OCI-LY1 (cell line): ENCODE results near the gene PHRF1.
"Not testable (repeated sequence)": the region's sequence is repeated elsewhere in the genome, so short reads cannot be mapped to it uniquely, and the experiment has no call there.

ENCODE experiments used
- H2AFZ ChIP-seq: fragments of 200-600 bp; sonication (generic), shearing (Covaris generic); 2 replicates; pipeline ENCODE4 v1.6.0; 2014; ENCODE audit warnings: antibody characterized with exemption, mild to moderate bottlenecking, low read length
- H3F3A ChIP-seq: fragments of 200-600 bp; sonication (generic), shearing (Covaris generic); 2 replicates; pipeline ENCODE4 v1.6.0; 2014; ENCODE audit warnings: mild to moderate bottlenecking, antibody characterized with exemption, low read length, moderate library complexity; ENCODE audit not compliant: insufficient read depth
- H3K27ac ChIP-seq: fragments of 200-600 bp; sonication (generic); 2 replicates; pipeline ENCODE4 v1.5.1; 2014; ENCODE audit warnings: low read length, mixed run types, mild to moderate bottlenecking, low read depth; ENCODE audit not compliant: poor library complexity, severe bottlenecking
- H3K27me3 ChIP-seq: fragments of 200-600 bp; sonication (generic); 2 replicates; pipeline ENCODE4 v1.6.0; 2014; ENCODE audit warnings: antibody characterized with exemption, mild to moderate bottlenecking, low read length, moderate library complexity; ENCODE audit not compliant: insufficient read depth
- H3K36me3 ChIP-seq: fragments of 200-600 bp; sonication (generic); 2 replicates; pipeline ENCODE4 v1.6.1; 2014; ENCODE audit warnings: mild to moderate bottlenecking, antibody characterized with exemption, low read length, moderate library complexity, mixed read lengths; ENCODE audit not compliant: insufficient read depth
- H3K4me1 ChIP-seq: fragments of 200-600 bp; sonication (generic); 2 replicates; pipeline ENCODE4 v1.5.1; 2014; ENCODE audit warnings: mild to moderate bottlenecking, low read length, moderate library complexity; ENCODE audit not compliant: insufficient read depth, severe bottlenecking
- H3K4me2 ChIP-seq: fragments of 200-600 bp; sonication (generic), shearing (Covaris generic); 2 replicates; pipeline ENCODE4 v1.6.1; 2014; ENCODE audit warnings: low read length
- H3K4me3 ChIP-seq: fragments of 200-600 bp; sonication (generic); 2 replicates; pipeline ENCODE4 v1.5.1; 2014; ENCODE audit warnings: low read length, low read depth, mild to moderate bottlenecking, mixed read lengths; ENCODE audit not compliant: poor library complexity, severe bottlenecking
- H3K79me2 ChIP-seq: fragments of 200-600 bp; shearing (Covaris generic); 2 replicates; pipeline ENCODE4 v1.6.1; 2016; ENCODE audit warnings: mixed run types, low read length, mixed read lengths; ENCODE audit not compliant: insufficient read depth
- H3K9ac ChIP-seq: fragments of 200-600 bp; sonication (generic), shearing (Covaris generic); 2 replicates; pipeline ENCODE4 v1.6.1; 2014; ENCODE audit warnings: mild to moderate bottlenecking, low read length, mixed read lengths
- H3K9me2 ChIP-seq: fragments of 200-600 bp; sonication (generic), shearing (Covaris generic); 2 replicates; pipeline ENCODE4 v1.6.1; 2014; ENCODE audit warnings: low read depth, mild to moderate bottlenecking, low read length, mixed read lengths
- H3K9me3 ChIP-seq: fragments of 200-600 bp; shearing (Covaris generic); 2 replicates; pipeline ENCODE4 v1.6.1; 2014; ENCODE audit warnings: low read length, mixed read lengths
- H4K20me1 ChIP-seq: fragments of 200-600 bp; sonication (generic), shearing (Covaris generic); 2 replicates; pipeline ENCODE4 v1.6.0; 2016; ENCODE audit warnings: mild to moderate bottlenecking, low read length; ENCODE audit not compliant: insufficient read depth
- EZH2 ChIP-seq: fragments of 200-600 bp; sonication (generic), shearing (Covaris generic); IDR thresholded peaks from 2 replicates; pipeline ENCODE4 v1.8.0; 2017; ENCODE audit warnings: borderline replicate concordance, mixed run types, mild to moderate bottlenecking, antibody characterized with exemption, low read length, moderate library complexity, mixed read lengths
- TF ChIP-seq, protein P1 (sequence below): fragments of 200-600 bp; sonication (generic), shearing (Covaris generic); IDR thresholded peaks from 2 replicates; pipeline ENCODE4 v1.5.1; 2017; ENCODE audit warnings: mild to moderate bottlenecking, antibody characterized with exemption, low read length, moderate library complexity, mixed read lengths

The PHRF1 gene

DNA sequence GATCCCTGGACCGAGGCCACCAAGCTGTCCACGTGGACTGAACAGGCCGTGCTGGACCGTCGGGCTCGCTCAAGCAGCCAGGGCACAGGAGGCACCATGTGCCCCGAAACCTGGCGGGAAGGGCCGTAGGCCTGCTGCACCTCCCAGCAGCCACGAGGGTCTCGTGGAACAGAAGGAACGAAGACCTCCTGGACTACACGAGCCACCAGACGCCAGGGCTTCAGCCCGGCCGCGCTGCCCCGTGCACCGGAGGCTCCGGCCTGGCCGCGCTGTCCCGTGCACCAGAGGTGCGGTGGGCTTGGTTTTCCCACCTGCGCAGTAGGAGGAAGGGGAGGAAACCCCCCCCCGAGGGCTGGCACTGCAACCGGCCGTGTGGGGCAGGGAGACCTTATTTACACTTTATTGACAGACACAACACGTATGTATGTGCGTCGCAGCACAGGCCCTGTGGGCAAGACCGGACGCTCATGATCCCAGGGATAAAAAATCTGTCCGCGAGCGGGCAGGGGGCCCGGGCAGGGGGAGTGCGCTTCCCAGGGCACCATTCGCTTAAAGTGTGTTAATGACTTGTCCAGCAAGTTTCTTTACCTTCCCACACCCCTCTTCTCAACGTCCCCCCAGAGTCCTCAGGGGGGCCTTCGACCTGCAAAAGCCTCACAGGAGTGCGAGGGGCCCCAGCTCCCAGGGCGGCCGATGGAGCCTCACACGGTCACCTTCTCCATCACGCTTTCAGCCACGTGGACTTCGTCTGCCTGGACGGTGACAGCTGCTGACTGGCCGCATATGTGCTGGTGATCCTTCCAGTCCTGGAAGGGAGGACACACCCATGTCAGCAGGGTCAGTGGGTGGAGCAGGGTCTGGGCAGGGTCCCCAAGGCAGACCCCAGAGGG is 67.8 kb downstream of the PHRF1 start:
- Histone ChIP-seq H3K27me3 (no peaks in the 10 kb centered on the region), H3K27ac (no peak overlapping the region), H3K4me2 (no peak overlapping the region), H3F3A (no peaks in the 10 kb centered on the region), H3K4me3 (no peak overlapping the region), H3K9me3 (no peaks in the 10 kb centered on the region), H3K4me1 (peaks cover 18% of the 10 kb centered on the region), H3K9me2 (no peaks in the 10 kb centered on the region), H4K20me1 (no peaks in the 10 kb centered on the region), H3K9ac (no peak overlapping the region), H3K79me2 (no peaks in the 10 kb centered on the region), H3K36me3 (peaks cover 5% of the 10 kb centered on the region; the same call in 1 of the 2 replicates), H2AFZ (no peak overlapping the region)
- TF ChIP-seq EZH2 = no peak
- TF ChIP-seq, protein P1, sequence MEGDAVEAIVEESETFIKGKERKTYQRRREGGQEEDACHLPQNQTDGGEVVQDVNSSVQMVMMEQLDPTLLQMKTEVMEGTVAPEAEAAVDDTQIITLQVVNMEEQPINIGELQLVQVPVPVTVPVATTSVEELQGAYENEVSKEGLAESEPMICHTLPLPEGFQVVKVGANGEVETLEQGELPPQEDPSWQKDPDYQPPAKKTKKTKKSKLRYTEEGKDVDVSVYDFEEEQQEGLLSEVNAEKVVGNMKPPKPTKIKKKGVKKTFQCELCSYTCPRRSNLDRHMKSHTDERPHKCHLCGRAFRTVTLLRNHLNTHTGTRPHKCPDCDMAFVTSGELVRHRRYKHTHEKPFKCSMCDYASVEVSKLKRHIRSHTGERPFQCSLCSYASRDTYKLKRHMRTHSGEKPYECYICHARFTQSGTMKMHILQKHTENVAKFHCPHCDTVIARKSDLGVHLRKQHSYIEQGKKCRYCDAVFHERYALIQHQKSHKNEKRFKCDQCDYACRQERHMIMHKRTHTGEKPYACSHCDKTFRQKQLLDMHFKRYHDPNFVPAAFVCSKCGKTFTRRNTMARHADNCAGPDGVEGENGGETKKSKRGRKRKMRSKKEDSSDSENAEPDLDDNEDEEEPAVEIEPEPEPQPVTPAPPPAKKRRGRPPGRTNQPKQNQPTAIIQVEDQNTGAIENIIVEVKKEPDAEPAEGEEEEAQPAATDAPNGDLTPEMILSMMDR = no peak

GRCh38 chr11:645536-645935 is 69.3 kb downstream of the PHRF1 start:
- TF ChIP-seq, protein P1 = no peak
- no peak for TF ChIP-seq EZH2
- Histone ChIP-seq H3K9ac (no peak overlapping the region), H3K4me3 (no peak overlapping the region), H3K27ac (peak overlapping the region; percentile 47), H3K79me2 (no peaks in the 10 kb centered on the region), H3K4me1 (peaks cover 18% of the 10 kb centered on the region), H4K20me1 (no peaks in the 10 kb centered on the region), H2AFZ (no peak overlapping the region), H3K9me2 (no peaks in the 10 kb centered on the region), H3K9me3 (no peaks in the 10 kb centered on the region), H3K27me3 (no peaks in the 10 kb centered on the region), H3K36me3 (peaks cover 12% of the 10 kb centered on the region), H3F3A (no peaks in the 10 kb centered on the region), H3K4me2 (no peak overlapping the region)

- peaks cover 18% of the 10 kb centered on the region for H3K4me1 ChIP-seq
- H3K27me3 ChIP-seq = no peaks in the 10 kb centered on the region
- peaks cover 16% of the 10 kb centered on the region for H3K36me3 ChIP-seq
- TF ChIP-seq EZH2 = no peak
- TF ChIP-seq, protein P1 = no peak
- H3K79me2 ChIP-seq = no peaks in the 10 kb centered on the region
- no peak overlapping the region for H3K9ac ChIP-seq
- no peaks in the 10 kb centered on the region for H3F3A ChIP-seq
- no peaks in the 10 kb centered on the region for H4K20me1 ChIP-seq
- no peaks in the 10 kb centered on the region for H3K9me2 ChIP-seq
- H2AFZ ChIP-seq = no peak overlapping the region
- H3K9me3 ChIP-seq = no peaks in the 10 kb centered on the region
- no peak overlapping the region for H3K4me2 ChIP-seq
- H3K4me3 ChIP-seq = no peak overlapping the region
- peak overlapping the region; percentile 47 for H3K27ac ChIP-seq
Measured at GRCh38 chr11:646214-646613, 69.9 kb downstream of the PHRF1 start.

DNA sequence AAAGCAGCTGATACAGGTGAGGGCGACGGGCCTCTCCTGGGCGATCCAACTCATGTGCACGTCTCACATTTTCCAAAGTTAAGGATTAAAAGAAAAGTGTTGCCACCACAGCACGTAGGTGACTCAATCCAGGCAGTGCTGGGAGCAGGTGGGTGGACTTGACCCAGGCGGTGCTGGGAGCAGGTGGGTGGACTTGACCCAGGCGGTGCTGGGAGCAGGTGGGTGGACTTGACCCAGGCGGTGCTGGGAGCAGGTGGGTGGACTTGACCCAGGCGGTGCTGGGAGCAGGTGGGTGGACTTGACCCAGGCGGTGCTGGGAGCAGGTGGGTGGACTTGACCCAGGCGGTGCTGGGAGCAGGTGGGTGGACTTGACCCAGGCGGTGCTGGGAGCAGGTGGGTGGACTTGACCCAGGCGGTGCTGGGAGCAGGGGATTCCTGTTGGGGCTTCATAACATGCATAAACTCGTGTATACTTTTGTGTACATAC is 71.4 kb downstream of the PHRF1 start:
- not testable (repeated sequence) for H3K79me2 ChIP-seq, H3K27ac ChIP-seq
- peaks cover 16% of the 10 kb centered on the region for H3K36me3 ChIP-seq

More for the DNA sequence above, 71.4 kb downstream of the PHRF1 start:
- not testable (repeated sequence) for H2AFZ ChIP-seq, H3K9me3 ChIP-seq, H3K27me3 ChIP-seq, H4K20me1 ChIP-seq, H3K9me2 ChIP-seq, H3K9ac ChIP-seq, H3K4me2 ChIP-seq, H3K4me3 ChIP-seq, H3F3A ChIP-seq
- peaks cover 18% of the 10 kb centered on the region for H3K4me1 ChIP-seq
